HG02610 (cell line): ENCODE measurements around the gene GBF1.
A peak's percentile ranks its signal among the peaks of the same experiment; 100 is the strongest.

ENCODE experiments used
- ATAC-seq: cut with Tn5 transposase; IDR thresholded peaks from one replicate; pipeline ENCODE4 v1.9.1; 2021; ENCODE audit warnings: mild to moderate bottlenecking, moderate library complexity; ENCODE audit not compliant: unreplicated experiment

The GBF1 gene

GRCh38 chr10:102392306-102392705, 147.0 kb downstream of the GBF1 start:
- ATAC-seq: no peak

GRCh38 chr10:102393411-102394078, 148.2 kb downstream of the GBF1 start:
- ATAC-seq: no peak

- peak; percentile 78 for ATAC-seq
These were observed 148.9 kb downstream of the GBF1 start for GRCh38 chr10:102394079-102394800.

- peak; percentile 15 for ATAC-seq
These were observed 149.6 kb downstream of the GBF1 start for GRCh38 chr10:102394801-102395399.

GRCh38 chr10:102395400-102396316, 150.3 kb downstream of the GBF1 start, which contains the start of gene NFKB2:
TSS of gene NFKB2 (plus strand) at chr10:102395705. CDS start at chr10:102395960, 255 bp downstream.
- ATAC-seq: peak; percentile 33

GRCh38 chr10:102396317-102396650, 151.0 kb downstream of the GBF1 start:
- no peak for ATAC-seq

- ATAC-seq: no peak
These were observed 151.4 kb downstream of the GBF1 start for GRCh38 chr10:102396730-102397151.

GRCh38 chr10:102397222-102398171, 152.2 kb downstream of the GBF1 start:
- ATAC-seq: no peak

GRCh38 chr10:102398172-102399020, 153.1 kb downstream of the GBF1 start:
- no peak for ATAC-seq

GRCh38 chr10:102399217-102400021, 154.1 kb downstream of the GBF1 start:
- ATAC-seq: peak; percentile 37

- ATAC-seq: no peak
These were observed 154.7 kb downstream of the GBF1 start for GRCh38 chr10:102400076-102400475.

GRCh38 chr10:102400598-102401341, 155.4 kb downstream of the GBF1 start:
- ATAC-seq: no peak

GRCh38 chr10:102401342-102401654, 156.0 kb downstream of the GBF1 start:
- no peak for ATAC-seq

GRCh38 chr10:102401735-102402511, 156.6 kb downstream of the GBF1 start:
- ATAC-seq: no peak

- no peak for ATAC-seq
These were observed 157.2 kb downstream of the GBF1 start for GRCh38 chr10:102402512-102402896.

GRCh38 chr10:102403115-102403514, 157.8 kb downstream of the GBF1 start:
- ATAC-seq: no peak
